GM21576 (cell line): ENCODE measurements around the gene TRIM22.
"Not testable (repeated sequence)": the region's sequence is repeated elsewhere in the genome, so short reads cannot be mapped to it uniquely, and the experiment has no call there.

Experiments
- ATAC-seq: cut with Tn5 transposase; IDR thresholded peaks from one replicate; pipeline ENCODE4 v1.9.1; 2021; ENCODE audit warnings: mild to moderate bottlenecking, moderate library complexity; ENCODE audit not compliant: unreplicated experiment

Gene TRIM22

DNA sequence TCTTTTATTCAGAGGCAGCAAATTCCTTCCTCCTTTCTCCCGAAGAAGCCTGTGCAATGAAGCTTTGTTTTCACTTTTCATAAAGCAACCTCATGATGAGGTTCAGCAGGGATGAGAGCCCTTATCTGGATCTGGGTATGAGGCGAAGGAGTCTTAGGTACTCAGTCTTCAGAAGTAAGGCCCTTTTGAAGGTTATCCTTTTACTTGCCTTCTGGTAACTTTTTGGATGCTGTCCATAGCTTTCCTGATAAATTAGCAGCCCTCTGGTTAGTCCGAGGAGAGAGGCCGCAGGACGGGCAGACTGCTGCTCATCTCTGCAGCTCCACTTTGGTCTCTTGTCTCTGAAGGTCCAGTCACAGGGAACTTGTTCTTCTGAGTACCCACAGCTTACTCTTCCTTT lies 1.1 kb downstream of the TRIM22 start:
- no peak for ATAC-seq

DNA sequence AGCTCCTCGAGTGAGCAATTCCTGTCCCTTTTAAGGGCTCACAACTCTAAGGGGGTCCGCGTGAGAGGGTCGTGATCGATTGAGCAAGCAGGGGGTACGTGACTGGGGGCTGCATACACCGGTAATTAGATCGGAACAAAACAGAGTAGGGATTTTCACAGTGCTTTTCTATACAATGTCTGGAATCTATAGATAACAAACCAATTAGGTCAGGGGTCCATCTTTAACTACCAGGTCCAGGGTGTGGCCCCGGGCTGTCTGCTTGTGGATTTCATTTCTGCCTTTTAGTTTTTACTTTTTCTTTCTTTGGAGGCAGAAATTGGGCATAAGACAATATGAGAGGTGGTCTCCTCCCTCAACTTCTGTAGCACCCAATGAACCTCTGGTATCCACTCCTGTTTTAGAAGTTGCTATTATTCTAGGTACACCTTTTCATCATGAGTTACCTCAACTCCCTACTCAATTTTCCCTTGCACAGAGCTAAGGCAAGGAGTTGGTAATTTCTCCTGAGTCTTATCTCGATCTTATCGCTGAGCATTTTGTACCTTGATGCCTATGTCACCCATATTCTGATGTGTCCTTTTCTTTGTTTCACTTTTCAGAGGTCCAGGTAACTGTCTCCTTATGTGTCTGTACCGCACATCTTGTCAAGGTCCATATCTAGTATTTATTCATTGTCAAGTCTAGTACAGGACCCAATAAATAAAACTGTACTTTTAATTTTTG lies 1.8 kb downstream of the TRIM22 start:
- not testable (repeated sequence) for ATAC-seq

DNA sequence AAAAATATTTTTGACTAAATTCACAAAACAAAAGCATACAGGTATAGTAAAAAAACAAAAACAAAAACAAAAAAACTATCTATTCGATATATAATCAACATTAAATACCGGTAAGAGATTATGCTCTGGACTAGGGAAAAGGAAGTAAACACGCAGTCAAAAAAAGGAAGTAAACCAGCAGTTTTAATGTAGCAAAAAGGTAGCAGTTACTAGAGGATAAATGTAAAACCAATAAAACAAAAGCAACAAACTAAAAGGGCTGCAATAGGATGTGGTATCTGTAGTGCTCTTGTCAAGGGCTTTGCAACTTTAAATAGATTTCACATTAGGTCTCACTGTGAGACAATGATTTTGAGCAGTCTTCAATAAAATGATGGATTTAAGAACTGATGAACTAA lies 2.4 kb downstream of the TRIM22 start:
- no peak for ATAC-seq

DNA sequence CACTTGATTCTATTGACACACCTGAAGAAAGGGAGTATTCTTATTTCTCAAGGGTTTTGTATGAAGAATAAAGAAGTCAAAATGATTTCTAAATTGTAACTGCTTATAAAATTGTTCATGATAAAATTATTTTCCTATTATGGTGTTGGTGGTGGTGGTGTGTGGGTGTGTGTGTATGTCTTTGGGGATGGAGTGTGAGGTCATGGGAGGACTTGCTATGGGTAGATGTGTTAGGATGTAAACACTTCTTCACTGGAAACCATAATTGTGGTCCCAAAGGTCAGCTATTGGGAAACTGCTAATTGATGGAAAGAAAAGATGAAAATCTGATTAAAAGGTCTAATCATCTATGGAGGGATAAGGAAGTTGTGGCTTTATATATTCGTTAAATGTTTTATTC lies 5.1 kb downstream of the TRIM22 start:
- no peak for ATAC-seq

DNA sequence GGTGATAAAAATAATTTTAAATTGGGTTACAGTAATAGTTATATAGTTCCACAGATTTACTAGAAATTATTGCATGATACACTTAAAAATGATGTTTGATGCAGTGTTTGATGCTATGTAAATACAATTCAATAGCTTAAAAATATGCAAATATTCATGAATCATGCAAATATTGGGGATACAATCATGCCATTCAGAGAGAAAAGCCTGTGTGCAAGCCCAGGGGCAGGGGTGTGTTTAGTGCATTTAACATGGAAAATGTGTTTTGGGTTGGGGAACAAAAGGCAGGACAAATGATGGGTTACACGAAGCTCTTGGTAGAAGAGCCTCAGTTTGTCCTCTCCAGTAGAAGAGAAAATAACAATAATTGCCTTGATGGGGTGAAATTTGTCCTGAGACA lies 6.0 kb downstream of the TRIM22 start:
- ATAC-seq = no peak

DNA sequence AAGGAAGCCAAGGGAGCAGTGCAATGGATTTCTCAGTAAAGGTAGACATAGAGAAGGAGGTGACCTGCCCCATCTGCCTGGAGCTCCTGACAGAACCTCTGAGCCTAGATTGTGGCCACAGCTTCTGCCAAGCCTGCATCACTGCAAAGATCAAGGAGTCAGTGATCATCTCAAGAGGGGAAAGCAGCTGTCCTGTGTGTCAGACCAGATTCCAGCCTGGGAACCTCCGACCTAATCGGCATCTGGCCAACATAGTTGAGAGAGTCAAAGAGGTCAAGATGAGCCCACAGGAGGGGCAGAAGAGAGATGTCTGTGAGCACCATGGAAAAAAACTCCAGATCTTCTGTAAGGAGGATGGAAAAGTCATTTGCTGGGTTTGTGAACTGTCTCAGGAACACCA lies 6.6 kb downstream of the TRIM22 start:
- ATAC-seq = no peak

DNA sequence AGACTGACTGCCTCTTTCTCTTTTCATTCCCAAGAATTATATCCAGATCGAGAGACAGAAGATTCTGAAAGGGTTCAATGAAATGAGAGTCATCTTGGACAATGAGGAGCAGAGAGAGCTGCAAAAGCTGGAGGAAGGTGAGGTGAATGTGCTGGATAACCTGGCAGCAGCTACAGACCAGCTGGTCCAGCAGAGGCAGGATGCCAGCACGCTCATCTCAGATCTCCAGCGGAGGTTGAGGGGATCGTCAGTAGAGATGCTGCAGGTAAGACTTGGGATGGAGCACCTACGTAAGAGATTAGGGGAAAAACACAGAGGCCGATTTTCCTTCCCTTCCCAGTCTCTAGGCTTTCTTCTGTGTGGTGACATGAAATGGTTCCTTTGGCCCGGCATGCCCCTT lies 8.7 kb downstream of the TRIM22 start:
- no peak for ATAC-seq

DNA sequence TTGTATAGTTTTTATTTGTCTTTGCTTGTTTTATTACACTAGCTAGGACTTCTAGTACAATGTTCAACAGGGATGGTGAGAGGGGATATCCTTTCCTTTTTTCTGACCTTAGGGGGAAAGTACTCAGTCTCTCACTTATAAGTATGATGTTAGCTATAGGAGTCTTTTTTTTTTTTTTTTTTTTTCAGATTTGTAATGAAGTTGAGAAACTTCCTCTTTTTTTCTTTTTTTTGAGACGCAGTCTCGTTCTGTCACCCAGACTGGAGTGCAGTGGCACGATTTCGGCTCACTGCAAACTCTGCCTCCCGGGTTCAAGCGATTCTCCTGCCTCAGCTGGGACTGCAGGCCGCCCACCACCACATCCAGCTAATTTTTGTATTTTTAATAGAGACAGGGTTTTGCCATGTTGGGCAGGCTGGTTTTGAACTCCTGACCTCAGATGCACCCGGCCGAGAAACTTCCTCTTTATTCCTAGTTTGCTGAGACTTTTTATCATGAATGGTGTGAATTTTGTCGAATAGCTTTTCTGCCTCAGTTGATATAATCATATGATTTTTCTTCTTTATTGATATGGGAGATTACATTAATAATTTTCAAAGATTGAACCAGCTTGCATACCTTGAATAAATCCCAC lies 10.9 kb downstream of the TRIM22 start:
- no peak for ATAC-seq

DNA sequence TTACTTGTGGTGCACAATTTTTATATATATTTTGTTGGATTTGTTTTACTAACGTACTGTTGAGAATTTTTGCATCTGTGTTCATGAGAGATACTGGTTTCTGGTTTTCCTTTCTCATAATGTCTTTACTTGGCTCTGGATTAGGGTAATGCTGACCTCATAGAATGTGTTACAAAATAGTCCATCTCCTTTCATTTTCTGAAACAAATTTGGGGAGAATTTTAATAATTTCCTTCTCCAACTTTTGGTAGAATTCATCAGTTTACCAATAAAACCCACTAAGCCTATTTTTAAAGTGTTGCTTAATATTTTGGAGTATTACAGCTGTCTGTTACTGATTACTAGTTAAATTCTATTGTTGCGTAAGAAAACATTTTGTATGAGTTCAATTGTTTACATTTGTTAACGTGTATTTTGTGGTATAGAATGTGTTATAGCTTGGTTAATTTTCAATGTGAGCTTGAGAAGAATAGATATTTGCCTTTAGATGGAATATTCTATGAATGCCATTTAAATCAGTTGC lies 11.5 kb downstream of the TRIM22 start:
- no peak for ATAC-seq

DNA sequence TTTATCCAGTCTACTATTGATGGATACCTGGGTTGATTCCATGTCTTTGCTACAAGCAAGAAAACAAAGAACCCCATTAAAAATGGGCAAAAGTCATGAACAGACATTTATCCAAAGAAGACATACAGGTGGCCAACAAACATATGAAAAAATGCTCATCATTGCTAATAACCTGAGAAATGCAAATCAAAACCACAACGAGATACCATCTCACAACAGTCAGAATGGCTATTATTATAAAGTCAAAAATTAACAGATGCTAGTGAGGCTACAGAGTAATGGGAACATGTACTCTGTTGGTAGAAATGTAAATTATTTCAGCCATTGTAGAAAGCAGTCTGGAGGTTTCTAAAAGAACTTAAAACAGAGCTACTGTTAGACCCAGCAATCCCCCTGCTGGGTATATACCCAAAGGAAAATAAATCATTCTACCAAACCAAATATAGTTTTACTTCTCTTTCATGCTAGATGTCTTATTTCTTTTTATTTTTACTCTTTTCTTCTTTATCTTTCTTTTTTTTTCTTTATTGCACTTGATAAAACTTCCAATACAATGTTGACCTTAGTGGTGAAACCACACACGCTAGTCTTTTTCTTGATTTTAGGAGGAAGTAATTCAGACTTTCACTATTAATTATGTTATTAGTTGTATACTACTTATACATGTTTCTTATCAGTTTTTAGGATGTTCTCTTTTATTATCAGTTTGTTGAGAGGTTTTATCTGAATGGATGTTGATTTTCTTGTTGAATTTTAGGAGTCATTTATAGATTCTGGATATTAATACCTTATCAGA lies 14.3 kb downstream of the TRIM22 start:
- no peak for ATAC-seq

DNA sequence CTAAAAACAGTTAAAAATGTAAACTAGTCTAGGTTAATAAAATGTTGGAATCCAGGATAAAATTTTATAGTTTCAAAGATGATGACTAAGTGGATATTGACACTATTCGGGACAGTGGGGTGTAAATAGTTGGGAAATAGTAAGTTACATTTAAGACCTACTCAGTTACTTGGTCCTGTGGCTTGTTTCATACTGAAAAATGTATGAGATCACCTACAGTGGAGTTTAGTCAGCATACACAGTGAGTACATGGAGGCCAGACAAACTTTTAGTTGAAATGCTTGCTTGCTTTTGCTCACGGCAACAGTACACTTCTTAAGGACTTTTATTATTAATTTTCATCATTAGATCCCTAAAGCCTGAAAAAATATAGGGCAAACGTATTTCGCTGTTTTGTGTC lies 16.1 kb downstream of the TRIM22 start:
- ATAC-seq = no peak

DNA sequence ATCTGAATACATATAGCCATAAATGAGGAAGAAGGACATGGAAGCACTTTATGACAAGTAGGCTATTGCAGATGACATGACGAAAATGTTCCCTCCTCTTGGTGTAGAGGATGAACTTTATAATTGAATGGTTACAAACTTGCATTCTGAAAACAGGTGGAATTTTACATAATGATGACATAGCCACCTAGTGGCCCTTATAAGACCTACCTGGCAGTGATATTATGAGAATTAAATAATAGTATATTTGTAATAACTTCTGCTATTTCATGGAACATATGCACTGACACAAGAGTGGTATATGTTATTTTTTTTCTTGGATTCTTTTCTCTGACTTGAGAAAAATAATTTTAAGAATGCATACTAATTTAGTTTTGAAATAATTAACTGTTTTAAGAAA lies 22.9 kb downstream of the TRIM22 start:
- no peak for ATAC-seq

DNA sequence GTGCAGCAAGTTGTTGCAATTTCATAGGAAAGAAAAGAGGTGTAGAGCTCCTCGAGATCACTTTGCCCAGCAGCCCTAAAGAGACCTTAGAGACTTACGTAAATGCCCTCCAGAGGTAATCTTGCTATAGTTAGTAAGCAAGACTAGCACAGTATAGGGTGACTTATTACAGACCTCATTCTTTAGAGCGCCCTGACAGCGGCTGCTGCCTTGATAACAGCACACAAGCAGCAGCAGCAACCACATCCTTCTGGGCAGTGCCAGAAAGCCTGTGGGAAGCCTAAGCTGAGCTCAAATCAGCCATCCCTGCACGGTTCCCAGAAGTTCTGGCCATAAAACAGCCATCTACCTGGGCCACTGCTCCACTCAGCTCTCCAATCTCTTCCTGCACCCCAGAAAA lies 24.1 kb downstream of the TRIM22 start:
- no peak for ATAC-seq

DNA sequence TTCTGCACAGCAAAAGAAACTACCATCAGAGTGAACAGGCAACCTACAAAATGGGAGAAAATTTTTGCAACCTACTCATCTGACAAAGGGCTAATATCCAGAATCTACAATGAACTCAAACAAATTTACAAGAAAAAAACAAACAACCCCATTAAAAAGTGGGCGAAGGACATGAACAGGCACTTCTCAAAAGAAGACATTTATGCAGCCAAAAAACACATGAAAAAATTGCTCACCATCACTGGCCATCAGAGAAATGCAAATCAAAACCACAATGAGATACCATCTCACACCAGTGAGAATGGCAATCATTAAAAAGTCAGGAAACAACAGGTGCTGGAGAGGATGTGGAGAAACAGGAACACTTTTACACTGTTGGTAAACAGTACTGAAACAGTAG lies 26.9 kb downstream of the TRIM22 start:
- not testable (repeated sequence) for ATAC-seq

DNA sequence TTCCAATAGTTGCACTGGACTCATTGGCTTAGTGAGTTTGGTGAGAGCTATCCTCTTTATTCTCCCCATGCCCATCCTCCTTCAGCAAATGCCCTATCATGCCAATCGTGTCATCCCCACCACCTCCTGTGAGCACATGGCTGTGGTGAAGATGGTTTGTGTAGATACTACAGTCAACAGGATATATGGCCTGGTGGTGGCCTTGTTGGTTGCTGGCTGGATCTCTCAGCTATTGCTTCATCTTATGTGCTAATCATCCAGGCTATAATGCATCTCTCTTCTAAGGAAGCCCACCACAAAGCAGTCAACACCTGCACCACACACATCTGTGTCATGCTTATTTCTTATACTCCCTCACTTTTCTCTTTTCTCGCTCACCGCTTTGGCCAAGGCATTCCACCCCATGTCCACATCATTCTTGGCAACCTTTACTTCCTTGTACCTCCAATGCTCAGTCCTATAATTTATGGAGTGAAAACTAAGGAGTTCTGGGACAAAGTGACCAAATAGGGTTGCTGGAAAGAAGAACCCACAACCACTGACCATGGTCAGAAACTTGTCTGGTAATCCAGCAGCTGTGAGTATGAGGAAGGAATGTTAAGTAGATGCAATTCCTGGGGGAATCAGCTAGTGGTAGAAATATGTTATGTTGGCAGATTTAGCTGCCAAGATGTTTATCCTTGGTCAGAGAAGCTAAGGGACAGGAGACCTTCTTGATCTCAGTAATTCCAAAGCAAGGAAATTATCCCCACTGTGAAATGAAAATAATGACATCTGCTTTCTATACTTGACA lies 30.3 kb downstream of the TRIM22 start:
- ATAC-seq = no peak

DNA sequence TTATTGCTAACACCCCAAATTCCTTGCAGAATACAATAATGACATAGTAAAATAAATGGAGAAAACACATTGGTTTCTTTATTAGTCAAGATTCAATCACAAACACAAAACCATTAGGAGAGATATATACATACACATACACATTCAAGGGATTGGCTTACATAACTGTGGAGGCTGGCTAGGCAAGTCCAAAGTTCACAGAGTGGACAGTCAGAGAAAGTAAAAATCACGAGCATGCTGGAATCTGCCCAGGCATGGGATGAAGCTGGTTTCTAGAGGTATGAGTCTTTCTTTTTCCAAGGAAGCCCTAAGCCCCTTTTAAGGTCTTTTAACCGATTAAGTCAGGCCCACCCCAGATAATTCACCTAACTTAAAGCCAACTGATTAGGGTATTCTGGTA lies 33.0 kb downstream of the TRIM22 start:
- ATAC-seq = no peak

DNA sequence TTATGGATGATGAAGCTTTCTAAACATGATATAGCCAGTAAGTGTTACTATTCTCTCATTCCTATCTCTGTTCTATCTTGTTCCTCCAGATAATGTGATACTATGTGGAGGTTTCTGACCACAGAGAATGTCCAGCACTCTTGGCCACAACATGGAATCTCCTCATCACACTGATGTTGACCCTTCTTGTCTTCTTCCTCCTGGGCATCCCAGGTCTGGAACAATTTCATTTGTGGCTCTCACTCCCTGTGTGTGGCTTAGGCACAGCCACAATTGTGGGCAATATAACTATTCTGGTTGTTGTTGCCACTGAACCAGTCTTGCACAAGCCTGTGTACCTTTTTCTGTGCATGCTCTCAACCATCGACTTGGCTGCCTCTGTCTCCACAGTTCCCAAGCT lies 36.8 kb downstream of the TRIM22 start:
- no peak for ATAC-seq

DNA sequence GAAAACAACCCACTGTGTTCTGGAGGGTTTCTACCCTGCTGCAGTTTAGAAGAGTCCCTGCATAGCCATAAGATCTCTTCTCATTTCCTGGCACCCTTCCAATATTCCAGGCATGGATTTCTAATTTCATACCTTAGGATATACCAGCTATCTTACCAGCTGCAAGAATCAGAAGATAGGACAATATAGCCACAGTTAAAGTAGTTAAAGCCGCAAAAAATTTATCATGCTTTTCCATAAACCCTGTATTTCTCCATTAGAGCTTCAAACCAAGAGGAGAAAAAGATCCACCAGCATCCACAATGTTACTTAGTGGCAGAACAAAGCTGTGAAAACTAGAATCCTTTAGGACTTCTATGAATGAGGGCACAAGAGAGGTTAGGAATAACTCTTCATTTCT lies 38.1 kb downstream of the TRIM22 start:
- no peak for ATAC-seq

DNA sequence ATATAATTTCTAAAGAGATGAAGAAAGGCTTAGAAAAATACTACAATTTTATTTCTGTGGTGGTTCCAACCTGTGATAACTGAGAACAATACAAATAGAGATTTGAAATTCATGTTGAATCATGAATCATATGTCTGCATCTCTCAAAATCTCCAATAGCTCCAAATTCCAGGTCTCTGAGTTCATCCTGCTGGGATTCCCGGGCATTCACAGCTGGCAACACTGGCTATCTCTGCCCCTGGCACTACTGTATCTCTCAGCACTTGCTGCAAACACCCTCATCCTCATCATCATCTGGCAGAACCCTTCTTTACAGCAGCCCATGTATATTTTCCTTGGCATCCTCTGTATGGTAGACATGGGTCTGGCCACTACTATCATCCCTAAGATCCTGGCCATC lies 46.8 kb downstream of the TRIM22 start, which contains the start of gene OR56B1:
OR56B1 (plus strand) TSS at position 53 of the 400 bp plus-strand sequence; CDS start at position 122, 69 bp downstream.
- ATAC-seq = no peak

DNA sequence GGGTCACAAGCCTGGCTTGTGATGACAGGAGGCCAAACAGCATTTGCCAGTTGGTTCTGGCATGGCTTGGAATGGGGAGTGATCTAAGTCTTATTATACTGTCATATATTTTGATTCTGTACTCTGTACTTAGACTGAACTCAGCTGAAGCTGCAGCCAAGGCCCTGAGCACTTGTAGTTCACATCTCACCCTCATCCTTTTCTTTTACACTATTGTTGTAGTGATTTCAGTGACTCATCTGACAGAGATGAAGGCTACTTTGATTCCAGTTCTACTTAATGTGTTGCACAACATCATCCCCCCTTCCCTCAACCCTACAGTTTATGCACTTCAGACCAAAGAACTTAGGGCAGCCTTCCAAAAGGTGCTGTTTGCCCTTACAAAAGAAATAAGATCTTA lies 47.5 kb downstream of the TRIM22 start:
- ATAC-seq = no peak
